ENCODE data around the gene SPA17. TPM values are rescaled to one million over a fixed set of nuclear protein-coding genes. Genes with fewer than 3 reads are reported as not detected.
A peak's percentile ranks its signal among the peaks of the same experiment; 100 is the strongest.

SPA17 gene
- polyA plus RNA-seq, 1 donor from 2014 or later = 19.1 TPM

GRCh38 chr11:124746621-124747243 is 73.0 kb downstream of the SPA17 start:
- Histone ChIP-seq H3K9me3 (ENCODE audit: low read length) (no peaks in the 10 kb centered on the region), H2AFZ (ENCODE audit: low read depth, low read length) (no peak overlapping the region), H3K36me3 (ENCODE audit: insufficient read depth, low read length) (no peaks in the 10 kb centered on the region), H3F3A (ENCODE audit: insufficient read depth, low read length, poor library complexity, severe bottlenecking) (no peaks in the 10 kb centered on the region), H3K27me3 (ENCODE audit: insufficient read depth, low read depth, low read length) (peaks cover 100% of the 10 kb centered on the region), H3K27ac (ENCODE audit: low read length) (no peak overlapping the region), H3K4me2 (ENCODE audit: low read length) (no peak overlapping the region), H3K9ac (ENCODE audit: low read length) (no peak overlapping the region), H4K20me1 (ENCODE audit: insufficient read depth) (no peaks in the 10 kb centered on the region), H3K79me2 (replicated peaks; ENCODE audit: insufficient read depth, low read length) (no peaks in the 10 kb centered on the region), H3K4me3 (ENCODE audit: low read length) (peak overlapping the region; percentile 61), H3K9me2 (ENCODE audit: insufficient read depth, low read length) (no peaks in the 10 kb centered on the region)
- TF ChIP-seq CTCF (IDR thresholded peaks at IDR 0.05; ENCODE audit: poor library complexity, severe bottlenecking) (peak; percentile 65), SMC3 (conservative IDR thresholded peaks at IDR 0.05; ENCODE audit: poor library complexity) (no peak), RAD21 (conservative IDR thresholded peaks at IDR 0.05) (no peak)

Small RNA genes within 50 kb of the gene (small RNA-seq; reads per million reads assigned to genes)
- 0 reads per million in 3 experiments for gene RNA5SP352

Other genes with a start within 250 kb of the SPA17 start
- not detected in 2 replicates for gene OR8B4, start 249.0 kb upstream of the SPA17 start, polyA plus RNA-seq
- gene OR8B8, start 228.2 kb upstream of the SPA17 start, polyA plus RNA-seq = not detected in 2 replicates
- not detected in 2 replicates for gene OR8B12, start 130.2 kb upstream of the SPA17 start, polyA plus RNA-seq
- gene OR8A1, start 103.9 kb upstream of the SPA17 start, polyA plus RNA-seq = not detected in 2 replicates
- gene PANX3, start 62.5 kb upstream of the SPA17 start, polyA plus RNA-seq = not detected in 2 replicates
- gene TBRG1, start 51.0 kb upstream of the SPA17 start, polyA plus RNA-seq = 83.2 and 89.2 TPM in 2 replicates
- 4.0 and 4.3 TPM in 2 replicates for gene SIAE, start 165 bp upstream of the SPA17 start, polyA plus RNA-seq
- 0.69 and 1.1 TPM in 2 replicates for gene NRGN, start 66.0 kb downstream of the SPA17 start, polyA plus RNA-seq
- not detected in 2 replicates for gene VSIG2, start 78.4 kb downstream of the SPA17 start, polyA plus RNA-seq
- gene ESAM, start 88.4 kb downstream of the SPA17 start, polyA plus RNA-seq = 0.77 TPM in 1 of 2 replicates, not detected in the other
- 40.8 and 45.3 TPM in 2 replicates for gene MSANTD2, start 126.5 kb downstream of the SPA17 start, polyA plus RNA-seq
- 12.8 and 25.3 TPM in 2 replicates for gene ROBO3, start 191.5 kb downstream of the SPA17 start, polyA plus RNA-seq
- not detected in 2 replicates for gene ROBO4, start 224.0 kb downstream of the SPA17 start, polyA plus RNA-seq
- gene HEPN1, start 245.3 kb downstream of the SPA17 start, polyA plus RNA-seq = not detected in 2 replicates